GM18907 (cell line): ENCODE measurements around the gene LRRC31.

Experiments
- ATAC-seq: cut with Tn5 transposase; IDR thresholded peaks from one replicate; pipeline ENCODE4 v1.9.1; 2021; ENCODE audit warnings: mild to moderate bottlenecking, moderate library complexity; ENCODE audit not compliant: unreplicated experiment

Gene LRRC31

GRCh38 chr3:169869484-169870220, at the start of gene LRRC31:
TSS of gene LRRC31 (minus strand) at chr3:169869935. CDS start at chr3:169869807, 128 bp downstream.
- no peak for ATAC-seq

- ATAC-seq = no peak
Observed at GRCh38 chr3:169914321-169914720, 44.6 kb upstream of the LRRC31 start.

GRCh38 chr3:169913323-169913722, 43.6 kb upstream of the LRRC31 start:
- ATAC-seq = no peak

GRCh38 chr3:169911272-169911671, 41.5 kb upstream of the LRRC31 start, which contains the start of gene SAMD7:
TSS of gene SAMD7 (plus strand) at chr3:169911572. CDS start at chr3:169919499, 7,927 bp downstream.
- no peak for ATAC-seq

- ATAC-seq = no peak
Observed at GRCh38 chr3:169907944-169908343, 38.2 kb upstream of the LRRC31 start.

- no peak for ATAC-seq
Observed at GRCh38 chr3:169907476-169907875, 37.7 kb upstream of the LRRC31 start.

GRCh38 chr3:169905404-169905803, 35.7 kb upstream of the LRRC31 start:
- no peak for ATAC-seq

GRCh38 chr3:169901453-169901852, 31.7 kb upstream of the LRRC31 start:
- no peak for ATAC-seq

- no peak for ATAC-seq
Observed at GRCh38 chr3:169897284-169897683, 27.5 kb upstream of the LRRC31 start.

GRCh38 chr3:169895072-169895471, 25.3 kb upstream of the LRRC31 start:
- no peak for ATAC-seq

GRCh38 chr3:169894110-169894509, 24.4 kb upstream of the LRRC31 start:
- ATAC-seq = no peak

GRCh38 chr3:169891886-169892285, 22.2 kb upstream of the LRRC31 start:
- ATAC-seq = no peak

- no peak for ATAC-seq
Observed at GRCh38 chr3:169886671-169887070, 16.9 kb upstream of the LRRC31 start.

- no peak for ATAC-seq
Observed at GRCh38 chr3:169880576-169881250, 11.0 kb upstream of the LRRC31 start.

- ATAC-seq = no peak
Observed at GRCh38 chr3:169879845-169880575, 10.3 kb upstream of the LRRC31 start.

GRCh38 chr3:169879013-169879557, 9.3 kb upstream of the LRRC31 start:
- ATAC-seq = no peak

- ATAC-seq = peak; percentile 49
Observed at GRCh38 chr3:169871129-169871886, 1.6 kb upstream of the LRRC31 start.

- no peak for ATAC-seq
Observed at GRCh38 chr3:169868369-169868768, 1.4 kb downstream of the LRRC31 start.

GRCh38 chr3:169867584-169868210, 2.0 kb downstream of the LRRC31 start:
- ATAC-seq = no peak

GRCh38 chr3:169865176-169865767, 4.5 kb downstream of the LRRC31 start:
- peak; percentile 54 for ATAC-seq
